SU-DHL-6 (cell line): ENCODE data around the gene MUSTN1.

Source experiments
- CTCF ChIP-seq: fragments of 200-600 bp; sonication (generic); IDR thresholded peaks from one replicate; pipeline ENCODE4 v1.5.1; 2017; ENCODE audit warnings: antibody characterized with exemption, mild to moderate bottlenecking, low read length, moderate library complexity; ENCODE audit not compliant: insufficient read depth, poor library complexity, severe bottlenecking
- EZH2phosphoT487 ChIP-seq: fragments of 200-600 bp; sonication (generic), shearing (Covaris generic); conservative IDR thresholded peaks from 2 replicates; pipeline ENCODE4 v1.6.1; 2018; ENCODE audit warnings: mild to moderate bottlenecking, antibody characterized with exemption, low read length, moderate library complexity, mixed read lengths

GRCh38 chr3:52856666-52857065 lies 21.8 kb upstream of the MUSTN1 start:
- TF ChIP-seq CTCF (no peak), EZH2phosphoT487 (no peak)
